ENCODE measurements around the gene STRIP1. TPM values are rescaled to one million over a fixed set of nuclear protein-coding genes. Genes with fewer than 3 reads are reported as not detected.
A peak's percentile ranks its signal among the peaks of the same experiment; 100 is the strongest.

STRIP1 gene
- total and polyA plus RNA-seq, 10 of the 15 experiments (the other 5 are each of a cell fraction or from before 2014, with no cell fraction given), result 6.3 to 26.6 (median 18.0) TPM

- Histone ChIP-seq H4K20me1 (ENCODE audit: control insufficient read depth, insufficient read depth) (no peaks in the 10 kb centered on the region), H3K36me3 (ENCODE audit: control insufficient read depth in 2 of 2, insufficient read depth in 2 of 2, low read length in 1 of 2) (no peaks in the 10 kb centered on the region), H3K27ac (ENCODE audit: control insufficient read depth, insufficient read depth) (no peak overlapping the region), H3K27me3 (replicated peaks in 1 of 2; ENCODE audit: control insufficient read depth in 2 of 2, insufficient read depth in 2 of 2, low read length in 1 of 2) (peaks cover 0 to 2% of the 10 kb centered on the region in 2 experiments; a peak in 2 of 4 replicates), H3K9ac (ENCODE audit: control insufficient read depth, insufficient read depth, low read length) (no peak overlapping the region), H3K9me3 (replicated peaks; ENCODE audit: control insufficient read depth, insufficient read depth, low read length) (no peaks in the 10 kb centered on the region), H2AFZ (ENCODE audit: control insufficient read depth, low read depth, low read length) (no peak overlapping the region), H3K4me3 (no peak overlapping the region), H3K4me2 (ENCODE audit: control insufficient read depth, insufficient read depth) (no peak overlapping the region), H3K79me2 (ENCODE audit: control insufficient read depth, insufficient read depth, low read length) (no peaks in the 10 kb centered on the region), H3K4me1 (ENCODE audit: control insufficient read depth, insufficient read depth, low read length) (peaks cover 16% of the 10 kb centered on the region)
- RAD21 ChIA-PET (ENCODE audit: unreplicated experiment), result interaction anchor here (1.5 kb wide), 1 partner anchor 12 kb away, joined by 4 read pairs; no protein-coding TSS in a partner anchor
- TF ChIP-seq HCFC1 (IDR thresholded peaks at IDR 0.05; ENCODE audit: low read length) (no peak), SMC3 (IDR thresholded peaks at IDR 0.05; ENCODE audit: borderline replicate concordance, low read length) (no peak)
- FAIRE-seq (no peak), DNase-seq (ENCODE audit: low read depth, low spot score) (no peak), ATAC-seq (no peak)
- BruUV-seq (replicated peaks), result no TSS peak
- in situ Hi-C loops (cut with MboI) (no loop called here), intact Hi-C loops (cut with micrococcal nuclease; ENCODE audit: unreplicated experiment) (no loop called here)
- WGBS (ENCODE audit: insufficient coverage, insufficient replicate concordance, low lambda C conversion rate, missing lambda C conversion rate), result 0% methylated on average over 2 of the region's 2 CpGs
- POLR2A ChIA-PET, result no interaction called here
- CTCF ChIA-PET, result interaction anchor here (1.3 to 11.8 kb wide), 2 partner anchors 10 to 41 kb away, joined by 3 to 120 read pairs; no protein-coding TSS in a partner anchor
- SMC1A ChIA-PET (ENCODE audit: uncharacterized antibody, unreplicated experiment), result no interaction called here
Observed at GRCh38 chr1:110100335-110100734, 65.9 kb downstream of the STRIP1 start.

- peak overlapping the region; percentile 41 for H3K27ac ChIP-seq (ENCODE audit: control insufficient read depth, insufficient read depth)
- H3K79me2 ChIP-seq (ENCODE audit: control insufficient read depth, insufficient read depth, low read length), result no peaks in the 10 kb centered on the region
- peaks cover 0 to 2% of the 10 kb centered on the region in 2 experiments; a peak in 2 of 4 replicates for H3K27me3 ChIP-seq (replicated peaks in 1 of 2; ENCODE audit: control insufficient read depth in 2 of 2, insufficient read depth in 2 of 2, low read length in 1 of 2)
- ChIA-PET RAD21 (ENCODE audit: unreplicated experiment) (interaction anchor here (3.8 kb wide), 1 partner anchor 10 kb away, joined by 14 read pairs; no protein-coding TSS in a partner anchor), POLR2A (no interaction called here), CTCF (interaction anchor here (1.2 to 11.8 kb wide), 5 partner anchors 12 to 67 kb away, joined by 3 to 120 read pairs (median 14); partner anchors contain the start of gene STRIP1), SMC1A (ENCODE audit: uncharacterized antibody, unreplicated experiment) (interaction anchor here (1.1 kb wide), 1 partner anchor 14 kb away, joined by 8 read pairs; no protein-coding TSS in a partner anchor)
- no peak overlapping the region for H3K4me3 ChIP-seq
- intact Hi-C loops (cut with micrococcal nuclease; ENCODE audit: unreplicated experiment) (no loop called here), in situ Hi-C loops (cut with MboI) (no loop called here)
- FAIRE-seq, result no peak
- peak overlapping the region; percentile 61 for H2AFZ ChIP-seq (ENCODE audit: control insufficient read depth, low read depth, low read length)
- peaks cover 16% of the 10 kb centered on the region for H3K4me1 ChIP-seq (ENCODE audit: control insufficient read depth, insufficient read depth, low read length)
- no peaks in the 10 kb centered on the region for H3K9me3 ChIP-seq (replicated peaks; ENCODE audit: control insufficient read depth, insufficient read depth, low read length)
- peak overlapping the region; percentile 39; the same call in 1 of the 2 replicates for H3K4me2 ChIP-seq (ENCODE audit: control insufficient read depth, insufficient read depth)
- WGBS (ENCODE audit: insufficient coverage, insufficient replicate concordance, low lambda C conversion rate, missing lambda C conversion rate), result 35% methylated on average over 7 of the region's 7 CpGs
- H3K36me3 ChIP-seq (ENCODE audit: control insufficient read depth in 2 of 2, insufficient read depth in 2 of 2, low read length in 1 of 2), result no peaks in the 10 kb centered on the region
- peak overlapping the region; percentile 7 for H3K9ac ChIP-seq (ENCODE audit: control insufficient read depth, insufficient read depth, low read length)
- TF ChIP-seq FOS (IDR thresholded peaks at IDR 0.05; ENCODE audit: borderline replicate concordance, extremely low read depth, insufficient read length) (no peak), HDGF (IDR thresholded peaks at IDR 0.05) (no peak), EED (IDR thresholded peaks at IDR 0.05; ENCODE audit: low read depth) (peak; percentile 35; the same call in 1 of the 2 replicates), FOXM1 (IDR thresholded peaks at IDR 0.05; ENCODE audit: low read depth, low read length) (0 out of 2 replicates have a peak, but pooled peaks have one; percentile 20), POLR2A (IDR thresholded peaks at IDR 0.05; ENCODE audit: low read depth, low read length) (peak; percentile 34; the same call in 1 of the 2 replicates), PRDM15 (CRISPR knock-in tag; IDR thresholded peaks at IDR 0.05) (no peak), TBL1XR1 (IDR thresholded peaks at IDR 0.05; ENCODE audit: low read depth, low read length) (no peak), SRF (IDR thresholded peaks at IDR 0.05; ENCODE audit: low read depth in 2 of 2, low read length in 2 of 2) (peak; percentile 49 to 89)
- H4K20me1 ChIP-seq (ENCODE audit: control insufficient read depth, insufficient read depth), result no peaks in the 10 kb centered on the region
- peak; percentile 30; the same call in 2 of the 3 replicates for ATAC-seq
- peak; percentile 9 for DNase-seq (ENCODE audit: low read depth, low spot score)
- BruUV-seq (replicated peaks), result no TSS peak
Observed at GRCh38 chr1:110102081-110102480, 67.7 kb downstream of the STRIP1 start.
